HCT116 (cell line): ENCODE data around the gene ZNF423.

ENCODE experiments used
- CTCF ChIP-seq, 3 experiments: fragments of 200-600 bp in 1 of 3; sonication (generic) in 1 of 3; IDR thresholded peaks in 2 of 3; conservative IDR thresholded peaks in 1 of 3; 2 replicates each; pipeline ENCODE4 v1.5.1; 2012 to 2017; ENCODE audit warnings: low read depth in 2 of 3, low read length in 2 of 3, antibody characterized with exemption in 1 of 3, borderline replicate concordance in 1 of 3, control low read depth in 1 of 3, mild to moderate bottlenecking in 1 of 3, mixed read lengths in 1 of 3, mixed run types in 1 of 3, moderate library complexity in 1 of 3; ENCODE audit not compliant: insufficient read depth in 1 of 3
- ELF1 ChIP-seq: IDR thresholded peaks from 2 replicates; pipeline ENCODE4 v1.6.1; 2012; ENCODE audit warnings: low read depth, borderline replicate concordance
- MAX ChIP-seq: IDR thresholded peaks from 2 replicates; pipeline ENCODE4 v1.6.1; 2012
- SP1 ChIP-seq: IDR thresholded peaks from 2 replicates; pipeline ENCODE4 v1.6.1; 2012; ENCODE audit warnings: low read depth

GRCh38 chr16:49693445-49693844 lies 162.5 kb downstream of the ZNF423 start:
- TF ChIP-seq SP1 (no peak), MAX (no peak), CTCF (IDR thresholded peaks at IDR 0.05 in 2 of 3, conservative IDR thresholded peaks at IDR 0.05 in 1 of 3; ENCODE audit: borderline replicate concordance in 1 of 3, insufficient read depth in 1 of 3, low read depth in 2 of 3, low read length in 2 of 3) (no peak), ELF1 (no peak)
